Pancreas (tissue), 10 donors: ENCODE data around the gene APBB2. TPM values are rescaled to one million over a fixed set of nuclear protein-coding genes. Genes with fewer than 3 reads are reported as not detected.

Experiments
- ATAC-seq, 4 donors: fragments of 200-7000 bp; cut with Tn5 transposase; one replicate each; pipeline versions ENCODE4 v1.8.0 to v1.9.1; 2020; ENCODE audit warnings: mild to moderate bottlenecking in 4 of 4, moderate library complexity in 4 of 4
- DNase-seq, 6 donors: peaks; one replicate each; pipeline ENCODE4 v3.0.0-alpha.2; 2020
- FAIRE-seq: peaks from 2 replicates; lab custom pipeline; 2012; peaks lifted over from hg19 to GRCh38; lab: Jason Lieb, UNC
- H3K27ac ChIP-seq, 4 donors: fragments of 200-600 bp; sonication (generic); 1 replicate in 3 of 4; 2 replicates in 1 of 4; pipeline versions ENCODE4 v1.5.0 to v1.8.0; 2020
- H3K27me3 ChIP-seq, 4 donors: fragments of 200-600 bp; one replicate each; pipeline ENCODE4 v1.8.0; 2021
- H3K36me3 ChIP-seq, 3 donors: fragments of 200-600 bp; sonication (generic) in 1 of 3; one replicate each; pipeline versions ENCODE4 v1.5.0 to v1.8.0; 2020 to 2021
- H3K4me1 ChIP-seq, 3 donors: fragments of 200-600 bp; one replicate each; pipeline ENCODE4 v1.8.0; 2021
- H3K4me3 ChIP-seq, 4 donors: fragments of 200-600 bp; sonication (generic) in 2 of 4; one replicate each; pipeline versions ENCODE4 v1.5.0 to v1.8.0; 2020 to 2021
- H3K9me3 ChIP-seq, 4 donors: fragments of 200-600 bp; one replicate each; pipeline ENCODE4 v1.8.0; 2021
- WGBS, 2 donors: extraction: QIAGEN DNeasy Blood & Tissue Kit; methylation state at CpG; one replicate each; pipeline ENCODE4 v1.1.7; 2013; 5-methylcytosine and 5-hydroxymethylcytosine counted together
- intact Hi-C, 3 donors: fragments of 100-400 bp; cut with DNase I; formaldehyde crosslinking; loops; one replicate each; pipeline versions ENCODE4 v1.11.1 to v1.14.2; 2022
- polyA plus RNA-seq, 2 donors: library from polyadenylated mRNA; stranded (reverse); fragments of 200-250 nt; gene quantifications; one replicate each; pipeline ENCODE4 v1.2.3, GENCODE V29; 2013
- total RNA-seq, 6 donors: library from RNA; stranded (reverse); fragmentation: NEBNext Ultra II Directional in 4 of 6; extraction: Animal tissue kit (Norgen Biotek cat#: 25700) in 4 of 6; gene quantifications; one replicate each; pipeline versions ENCODE4 v1.2.1 to v1.2.4, GENCODE V29; 2021 to 2023
- TF ChIP-seq, protein P1 (sequence below), 4 donors: fragments of 200-600 bp; sonication (generic) in 3 of 4; IDR thresholded peaks; one replicate each; pipeline versions ENCODE4 v1.5.0 to v1.8.0; 2021; ENCODE audit warnings: antibody characterized with exemption in 4 of 4
- donor health status: healthy with polysubstance abuse.
- donor health status: DM: no; HTN: no; CAD: no; lungs with moderate emphysema.
- donor health status: DM: no; HTN: no; CAD: no.
- donor health status: control.
- donor health status: control.
- donor health status: Bipolar disorder and iron deficiency.
- donor health status: DM: yes; HTN: yes; CAD: no.
- donor health status: DM: no; HTN: no; CAD: no.
- donor health status: DM: no; HTN: no; CAD: no.
- donor health status: DM: yes; HTN: yes; CAD: no.

The APBB2 gene
- total RNA-seq (10 to 100 TPM; 11.0 to 21.6 (median 12.6) TPM), polyA plus RNA-seq (10 to 100 TPM in 1 of 2 donors, 1 to 10 TPM in 1; 9.1 to 10.8 TPM)

DNA sequence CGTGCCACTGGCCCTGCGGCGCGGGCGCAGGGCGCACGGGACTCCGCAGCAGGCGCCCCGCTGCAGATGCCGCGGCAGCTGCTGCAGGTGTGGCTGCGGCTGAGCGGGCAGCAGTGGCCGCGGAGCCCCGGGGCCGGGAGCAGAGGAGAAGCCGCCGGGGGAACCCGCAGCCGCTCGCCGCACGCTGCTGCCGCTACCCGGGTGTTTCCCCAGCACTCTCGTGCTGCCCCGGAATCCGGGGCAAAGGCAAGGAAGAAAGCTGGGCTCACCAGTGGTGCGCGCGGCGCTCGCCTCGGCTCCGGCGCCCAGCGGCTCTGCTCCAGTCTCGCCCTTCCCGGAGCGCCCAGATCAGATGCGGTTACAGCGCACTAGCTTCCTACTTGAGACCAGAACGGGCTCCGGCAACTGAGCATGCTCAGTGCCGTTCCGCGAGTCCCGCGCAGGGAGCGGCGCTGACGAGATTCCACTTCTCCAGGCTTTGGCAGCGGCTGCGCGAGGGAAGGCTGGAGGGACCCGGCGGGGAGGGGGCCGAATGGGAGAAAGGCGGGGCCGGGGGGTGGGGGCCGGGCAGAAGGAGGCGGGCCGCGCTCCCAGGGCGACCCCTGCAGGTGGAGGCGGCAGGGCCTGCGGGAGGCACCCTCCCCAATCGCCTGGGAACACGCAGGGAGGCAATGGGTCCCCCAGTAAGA, at the start of gene APBB2:
TSS of gene APBB2 (minus strand) at position 407 of the 689 bp plus-strand sequence. CDS start 181,288 bp downstream, outside the sequence.
- peak; percentile 85 to 91 (median 90) for ATAC-seq
- peak; percentile 95 to 98 (median 96) for DNase-seq
- Histone ChIP-seq H3K4me3 (peak within 1 kb of the TSS; percentile 66 to 93 (median 89)), H3K27ac (peak within 1 kb of the TSS; percentile 59 to 88 (median 78)), H3K36me3 (no peaks in the 10 kb centered on the region), H3K4me1 (peaks cover 0 to 23% (median 7%) of the 10 kb centered on the region in 3 donors), H3K9me3 (no peaks in the 10 kb centered on the region), H3K27me3 (no peaks in the 10 kb centered on the region)
- intact Hi-C loops, result loop anchor here in 2 of 3 donors (5.0 to 10.0 kb wide), 3 partner anchors 237 to 289 kb away; no protein-coding TSS in a partner anchor
- WGBS, 2 donors, result 1% methylated on average over 65 to 71 of the region's 71 CpGs
- TF ChIP-seq, protein P1, sequence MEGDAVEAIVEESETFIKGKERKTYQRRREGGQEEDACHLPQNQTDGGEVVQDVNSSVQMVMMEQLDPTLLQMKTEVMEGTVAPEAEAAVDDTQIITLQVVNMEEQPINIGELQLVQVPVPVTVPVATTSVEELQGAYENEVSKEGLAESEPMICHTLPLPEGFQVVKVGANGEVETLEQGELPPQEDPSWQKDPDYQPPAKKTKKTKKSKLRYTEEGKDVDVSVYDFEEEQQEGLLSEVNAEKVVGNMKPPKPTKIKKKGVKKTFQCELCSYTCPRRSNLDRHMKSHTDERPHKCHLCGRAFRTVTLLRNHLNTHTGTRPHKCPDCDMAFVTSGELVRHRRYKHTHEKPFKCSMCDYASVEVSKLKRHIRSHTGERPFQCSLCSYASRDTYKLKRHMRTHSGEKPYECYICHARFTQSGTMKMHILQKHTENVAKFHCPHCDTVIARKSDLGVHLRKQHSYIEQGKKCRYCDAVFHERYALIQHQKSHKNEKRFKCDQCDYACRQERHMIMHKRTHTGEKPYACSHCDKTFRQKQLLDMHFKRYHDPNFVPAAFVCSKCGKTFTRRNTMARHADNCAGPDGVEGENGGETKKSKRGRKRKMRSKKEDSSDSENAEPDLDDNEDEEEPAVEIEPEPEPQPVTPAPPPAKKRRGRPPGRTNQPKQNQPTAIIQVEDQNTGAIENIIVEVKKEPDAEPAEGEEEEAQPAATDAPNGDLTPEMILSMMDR (IDR thresholded peaks at IDR 0.05), result peak; percentile 71 to 89 (median 76)
- no peak for FAIRE-seq

DNA sequence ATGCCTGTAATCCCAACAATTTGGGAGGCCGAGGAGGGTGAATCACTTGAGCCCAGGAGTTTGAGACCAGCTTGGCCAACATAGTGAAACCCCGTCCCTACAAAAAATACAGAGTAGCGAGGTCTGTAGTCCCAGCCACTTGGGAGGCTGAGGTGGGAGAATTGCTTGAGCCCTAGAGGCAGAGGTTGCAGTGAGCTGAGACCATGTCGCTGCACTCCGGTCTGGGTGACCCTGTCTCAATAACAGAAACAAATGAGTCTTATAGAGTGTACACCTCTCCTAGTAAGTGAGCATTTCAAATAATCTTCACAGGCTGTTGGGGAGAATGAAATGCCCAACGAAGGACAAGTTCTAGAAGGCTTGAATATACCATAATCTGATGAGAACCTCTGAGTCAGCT, 47.9 kb upstream of the APBB2 start:
- Histone ChIP-seq H3K36me3 (no peaks in the 10 kb centered on the region), H3K27me3 (peaks cover 0 to 3% (median 0%) of the 10 kb centered on the region in 4 donors), H3K4me3 (no peak overlapping the region), H3K4me1 (peaks cover 0 to 6% (median 0%) of the 10 kb centered on the region in 3 donors), H3K27ac (no peak overlapping the region), H3K9me3 (no peaks in the 10 kb centered on the region)
- WGBS, 2 donors, result 89 to 92% methylated on average over 6 of the region's 6 CpGs
- TF ChIP-seq, protein P1 (IDR thresholded peaks at IDR 0.05), result no peak
- intact Hi-C loops, result no loop called here
- DNase-seq (no peak), ATAC-seq (no peak), FAIRE-seq (no peak)

DNA sequence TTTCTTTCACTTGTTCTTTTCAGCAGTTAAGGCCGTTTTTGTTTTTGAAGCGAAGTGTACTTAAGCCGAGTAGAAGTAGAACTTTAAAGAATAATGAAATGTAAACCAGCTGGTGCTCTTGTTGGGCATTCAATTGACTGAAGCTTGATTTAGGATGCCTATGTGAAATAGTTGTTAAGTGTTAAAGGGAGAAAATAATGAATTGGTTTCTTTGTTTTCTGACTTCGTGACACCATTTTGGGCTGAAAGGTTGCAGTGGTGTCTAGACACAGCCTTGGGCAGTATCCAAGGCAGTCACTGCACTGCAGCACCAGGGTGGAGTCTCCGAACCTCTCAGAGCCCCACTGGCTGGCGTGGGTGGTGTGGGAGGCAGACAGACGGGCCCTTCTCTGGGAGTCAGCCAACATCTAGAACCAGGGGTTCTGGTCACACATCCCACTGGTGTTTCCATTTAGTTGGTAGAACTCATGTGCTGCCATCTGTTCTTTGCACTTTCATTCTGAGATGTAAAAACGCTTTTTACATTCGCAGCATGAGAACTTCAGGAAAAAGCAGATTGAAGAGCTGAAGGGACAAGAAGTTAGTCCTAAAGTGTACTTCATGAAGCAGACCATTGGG, 45.9 kb upstream of the APBB2 start:
- TF ChIP-seq, protein P1 (IDR thresholded peaks at IDR 0.05), result no peak
- DNase-seq (no peak), ATAC-seq (no peak), FAIRE-seq (no peak)
- Histone ChIP-seq H3K36me3 (no peaks in the 10 kb centered on the region), H3K4me3 (no peak overlapping the region), H3K4me1 (peaks cover 0 to 10% (median 0%) of the 10 kb centered on the region in 3 donors), H3K9me3 (no peaks in the 10 kb centered on the region), H3K27me3 (peaks cover 0 to 6% (median 1%) of the 10 kb centered on the region in 4 donors), H3K27ac (no peak overlapping the region)
- WGBS, 2 donors, result 77 to 83% methylated on average over 9 of the region's 9 CpGs
- intact Hi-C loops, result no loop called here

DNA sequence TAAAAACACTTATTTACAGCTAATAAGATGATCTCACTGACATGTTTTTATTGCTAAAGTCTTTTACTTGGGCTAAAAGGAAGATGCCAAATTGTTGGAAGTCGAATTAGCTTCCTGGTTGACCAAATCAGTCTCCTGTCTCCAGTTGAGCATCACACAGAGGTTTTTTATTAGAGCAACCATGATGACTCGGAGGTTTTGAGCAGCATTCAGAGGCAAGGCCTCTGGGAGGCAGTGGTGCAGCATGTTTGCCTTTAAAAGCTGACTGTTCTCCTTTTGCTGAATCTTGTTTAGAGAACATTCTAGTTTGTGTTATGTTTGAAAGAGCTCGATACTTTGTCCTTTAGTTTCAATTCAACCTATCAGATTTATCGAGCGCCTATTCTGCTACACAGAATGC, 44.4 kb upstream of the APBB2 start:
- no peaks in the 10 kb centered on the region for H3K36me3 ChIP-seq
- peak in 3 of 4 donors; percentile 49 to 61 (median 59) for ATAC-seq
- H3K27ac ChIP-seq, result no peak overlapping the region
- no peak overlapping the region for H3K4me3 ChIP-seq
- DNase-seq, result no peak
- peaks cover 0 to 6% (median 1%) of the 10 kb centered on the region in 4 donors for H3K27me3 ChIP-seq
- peaks cover 0 to 10% (median 0%) of the 10 kb centered on the region in 3 donors for H3K4me1 ChIP-seq
- TF ChIP-seq, protein P1 (IDR thresholded peaks at IDR 0.05), result no peak
- intact Hi-C loops, result no loop called here
- FAIRE-seq, result no peak
- no peaks in the 10 kb centered on the region for H3K9me3 ChIP-seq
- WGBS, 2 donors, result 60 to 63% methylated on average over 5 of the region's 5 CpGs
